Activated CD8-positive, alpha-beta memory T cell treated with anti-CD3 and anti-CD28 coated beads for 36 hours (primary cell): ENCODE data around the gene HCK. TPM values are rescaled to one million over a fixed set of nuclear protein-coding genes. Genes with fewer than 3 reads are reported as not detected.

ENCODE experiments used
- CTCF ChIA-PET: fragments of 350-600 bp; sonication (Branson Sonifier 250); formaldehyde crosslinking; loops from one replicate; lab custom pipeline; 2021; ENCODE audit warnings: antibody characterized with exemption; lab: Charles Lee
- POLR2A ChIA-PET: fragments of 350-600 bp; sonication (Branson Sonifier 250); formaldehyde crosslinking; loops from one replicate; lab custom pipeline; 2021; ENCODE audit warnings: antibody characterized with exemption; lab: Charles Lee
- total RNA-seq, 2 experiments: library from RNA; stranded (reverse); gene quantifications; one replicate each; pipeline ENCODE4 v1.2.3, GENCODE V29; 2021

Gene HCK
- total RNA-seq, 2 experiments from 2014 or later: not detected

GRCh38 chr20:32078791-32079190 lies 26.7 kb downstream of the HCK start:
- ChIA-PET CTCF (interaction anchor here (0.7 kb wide), 1 partner anchor 13 kb away, joined by 6 read pairs; no protein-coding TSS in a partner anchor), POLR2A (no interaction called here)

GRCh38 chr20:32079655-32080109 lies 27.6 kb downstream of the HCK start:
- POLR2A ChIA-PET: no interaction called here
- CTCF ChIA-PET: no interaction called here

DNA sequence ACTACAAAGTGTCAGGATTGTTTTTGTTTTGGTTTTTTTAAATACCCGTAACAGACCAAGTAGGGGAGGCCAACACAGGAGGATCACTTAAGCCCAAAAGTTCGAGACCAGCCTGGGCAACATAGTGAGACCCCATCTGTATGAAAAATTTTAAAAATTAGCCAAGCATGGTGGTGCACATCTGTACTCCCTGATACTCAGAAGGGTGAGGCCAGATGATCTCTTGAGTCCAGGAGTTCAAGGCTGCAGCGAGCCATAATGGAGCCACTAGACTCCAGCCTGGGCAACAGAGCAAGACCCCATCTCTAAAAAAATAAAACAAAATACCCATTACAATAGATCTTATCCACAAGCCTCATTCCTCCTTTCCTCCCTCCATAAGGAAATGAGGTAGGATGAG lies 28.7 kb downstream of the HCK start:
- ChIA-PET POLR2A (no interaction called here), CTCF (interaction anchor here (1.2 to 2.5 kb wide), 2 partner anchors 45 to 49 kb away, joined by 3 to 7 read pairs; no protein-coding TSS in a partner anchor)

DNA sequence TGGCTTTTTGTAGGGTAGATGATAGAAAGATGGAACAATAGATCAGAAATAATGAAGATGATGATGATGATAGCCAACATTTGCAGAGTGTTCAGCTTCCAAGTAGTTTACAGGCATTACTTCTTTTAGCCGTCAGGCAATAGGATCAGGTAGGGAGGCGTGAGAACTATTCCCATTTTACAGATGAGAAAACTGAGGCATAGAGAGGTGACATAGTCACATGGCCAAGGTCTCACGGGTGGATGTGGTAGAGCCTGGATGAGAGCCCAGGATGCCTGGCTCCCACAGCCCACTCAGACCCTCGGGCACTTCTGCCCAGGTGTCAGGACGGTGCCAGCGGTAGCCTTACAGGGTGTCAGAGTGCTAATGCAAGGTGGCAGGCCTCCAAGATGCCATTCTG lies 31.4 kb downstream of the HCK start:
- POLR2A ChIA-PET: no interaction called here
- CTCF ChIA-PET: no interaction called here

- CTCF ChIA-PET: no interaction called here
- POLR2A ChIA-PET: no interaction called here
Observed at GRCh38 chr20:32087070-32087469, 35.0 kb downstream of the HCK start.

GRCh38 chr20:32088759-32089158 lies 36.7 kb downstream of the HCK start:
- POLR2A ChIA-PET: no interaction called here
- CTCF ChIA-PET: interaction anchor here (1.3 kb wide), 1 partner anchor 54 kb away, joined by 3 read pairs; no protein-coding TSS in a partner anchor

DNA sequence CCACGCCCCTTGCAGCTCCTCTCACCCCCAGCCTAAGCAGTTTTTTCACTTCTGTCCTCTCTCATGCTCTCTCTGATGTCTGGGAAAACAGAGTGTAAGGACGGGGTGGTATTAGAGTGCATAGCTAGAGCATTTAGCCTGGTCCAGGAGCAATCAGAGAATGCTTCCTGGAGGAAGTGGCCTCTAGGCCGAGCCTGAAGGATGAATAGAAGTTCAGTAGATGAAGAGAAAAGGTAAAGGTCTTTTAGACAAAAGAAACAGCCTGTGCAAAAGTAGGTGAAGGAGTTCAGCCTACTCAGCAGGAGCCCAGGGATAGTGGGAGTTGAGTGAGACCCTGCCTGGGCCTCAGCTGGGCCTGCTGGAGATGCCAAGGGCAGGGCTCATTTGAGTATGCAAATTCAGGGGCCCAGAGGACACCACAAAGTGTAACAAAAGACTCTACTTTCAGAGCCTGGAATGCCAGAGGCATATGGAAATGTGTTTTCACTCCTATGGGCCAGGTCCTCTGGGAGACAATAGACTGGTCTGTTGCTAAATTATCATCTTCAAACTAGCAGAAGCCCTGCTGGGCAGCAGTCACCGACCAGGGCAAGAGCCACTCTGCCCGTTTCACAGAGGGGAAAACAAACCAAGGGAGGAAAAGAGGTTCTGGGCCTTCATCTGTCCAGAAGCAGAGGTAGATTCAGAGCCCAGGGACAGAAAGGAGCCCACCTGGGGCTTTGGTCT lies 37.8 kb downstream of the HCK start:
- CTCF ChIA-PET: interaction anchor here (1.3 to 3.1 kb wide), 6 partner anchors 26 to 267 kb away, joined by 3 to 11 read pairs (median 7); partner anchors contain the start of gene PDRG1
- POLR2A ChIA-PET: no interaction called here

DNA sequence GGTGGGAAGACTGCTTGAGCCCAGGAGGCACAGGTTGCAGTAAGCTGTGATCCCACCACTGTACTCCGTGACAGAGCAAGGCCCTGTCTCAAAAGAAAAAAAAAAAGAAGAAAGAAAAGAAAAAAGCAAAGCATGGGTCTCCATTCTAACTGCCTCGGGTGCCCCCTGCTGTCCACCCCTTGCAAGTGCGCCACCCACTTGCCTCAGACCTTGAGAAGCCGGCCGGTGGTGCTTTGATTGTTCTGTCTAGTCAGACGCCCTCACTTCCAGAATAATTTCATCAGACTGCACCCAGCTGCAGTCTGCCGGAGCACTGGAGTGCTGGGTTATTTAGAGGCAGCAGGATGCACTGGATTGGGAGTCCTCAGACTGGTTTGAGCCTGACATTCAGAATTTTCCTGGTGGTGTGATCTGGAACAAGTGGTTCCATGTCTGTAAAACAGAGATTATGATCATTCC lies 39.9 kb downstream of the HCK start:
- POLR2A ChIA-PET: interaction anchor here (0.6 kb wide), 1 partner anchor 34 kb away, joined by 5 read pairs; no protein-coding TSS in a partner anchor
- CTCF ChIA-PET: interaction anchor here (0.8 to 3.1 kb wide), 15 partner anchors 10 to 271 kb away, joined by 3 to 11 read pairs (median 5); partner anchors contain the start of genes PDRG1 and TM9SF4

DNA sequence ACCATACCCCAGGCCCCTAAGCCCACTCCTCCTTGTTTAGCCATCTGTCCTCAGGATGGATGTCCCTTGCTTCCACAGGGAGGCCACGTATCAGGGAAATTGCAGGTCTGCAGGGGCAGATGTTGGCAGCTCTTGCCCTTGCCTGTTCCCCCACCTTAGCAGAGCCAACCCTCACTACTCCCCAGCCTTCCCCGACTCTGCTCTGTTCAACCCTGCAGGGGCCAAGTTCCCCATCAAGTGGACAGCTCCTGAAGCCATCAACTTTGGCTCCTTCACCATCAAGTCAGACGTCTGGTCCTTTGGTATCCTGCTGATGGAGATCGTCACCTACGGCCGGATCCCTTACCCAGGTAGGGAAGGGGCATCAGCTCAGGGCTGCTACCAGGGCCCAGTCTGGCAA lies 46.7 kb downstream of the HCK start:
- POLR2A ChIA-PET: no interaction called here
- CTCF ChIA-PET: interaction anchor here (0.6 to 1.1 kb wide), 2 partner anchors 8 to 13 kb away, joined by 3 read pairs; no protein-coding TSS in a partner anchor

DNA sequence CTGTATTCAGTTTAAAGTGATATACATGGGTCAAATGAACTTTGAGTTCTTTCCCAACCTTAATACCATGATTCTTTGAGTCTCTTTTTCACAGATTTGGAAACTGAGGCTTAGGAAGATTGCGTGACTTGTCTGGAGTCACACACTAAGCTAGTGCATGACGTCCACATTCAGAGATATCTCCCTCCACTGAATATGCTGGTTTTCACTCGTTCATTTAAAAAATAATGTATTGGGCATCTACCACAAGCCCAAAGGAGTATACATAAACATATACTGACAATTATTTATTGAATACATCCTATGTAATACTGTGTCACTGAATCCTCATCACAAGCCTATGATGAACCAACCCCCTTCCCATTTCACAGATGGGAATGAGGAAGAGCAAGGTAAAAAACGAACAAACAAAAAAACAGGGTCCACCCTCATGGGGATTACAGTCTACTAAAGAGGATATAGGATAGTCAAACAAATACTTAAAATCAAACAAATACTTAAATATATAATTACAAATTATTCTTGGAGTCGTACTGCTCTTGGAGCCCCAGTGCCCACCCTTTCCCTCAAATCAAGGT lies 56.9 kb downstream of the HCK start:
- POLR2A ChIA-PET: no interaction called here
- CTCF ChIA-PET: interaction anchor here (0.9 to 1.4 kb wide), 4 partner anchors 9 to 670 kb away, joined by 3 to 5 read pairs (median 4); partner anchors contain the start of gene PDRG1

GRCh38 chr20:32109392-32110172 lies 57.5 kb downstream of the HCK start, which contains the start of gene TM9SF4:
TSS of gene TM9SF4 (plus strand) at chr20:32109714. CDS start at chr20:32109741, 27 bp downstream.
- ChIA-PET CTCF (interaction anchor here (0.9 to 1.4 kb wide), 4 partner anchors 9 to 669 kb away, joined by 3 to 5 read pairs (median 4); partner anchors contain the start of gene PDRG1), POLR2A (interaction anchor here (0.8 kb wide), 1 partner anchor 94 kb away, joined by 3 read pairs; no protein-coding TSS in a partner anchor)

GRCh38 chr20:32110173-32110704 lies 58.2 kb downstream of the HCK start:
- POLR2A ChIA-PET: interaction anchor here (0.8 kb wide), 1 partner anchor 93 kb away, joined by 3 read pairs; no protein-coding TSS in a partner anchor
- CTCF ChIA-PET: interaction anchor here (0.9 to 1.1 kb wide), 2 partner anchors 8 to 159 kb away, joined by 4 to 5 read pairs; partner anchors contain the start of gene PDRG1

GRCh38 chr20:32110727-32111126 lies 58.7 kb downstream of the HCK start:
- CTCF ChIA-PET: interaction anchor here (0.6 kb wide), 1 partner anchor 388 kb away, joined by 4 read pairs; no protein-coding TSS in a partner anchor
- POLR2A ChIA-PET: no interaction called here

DNA sequence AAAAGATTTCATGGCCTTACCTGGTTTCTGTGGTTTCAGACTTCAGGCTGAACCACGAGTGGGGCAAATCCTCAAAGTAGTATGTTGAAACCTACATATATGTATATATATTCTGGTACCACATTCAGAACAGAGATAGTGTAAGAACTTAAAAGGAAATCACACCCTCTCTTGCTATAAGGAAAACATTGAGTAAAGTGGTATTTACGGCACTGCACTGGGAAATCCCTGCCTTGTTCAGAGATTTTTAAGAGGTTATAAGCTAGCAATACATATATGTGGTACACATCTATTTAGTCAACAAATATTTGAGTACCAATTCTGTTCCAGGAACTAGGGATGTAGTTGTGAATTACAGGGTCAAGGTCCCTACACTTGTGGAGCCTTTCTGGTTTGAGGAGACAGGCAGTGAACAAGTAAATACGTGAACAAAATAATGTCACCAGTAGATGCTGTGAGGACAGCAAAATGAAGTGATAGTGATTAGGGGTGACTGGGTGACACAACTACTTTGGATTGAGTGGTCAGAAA lies 59.2 kb downstream of the HCK start:
- POLR2A ChIA-PET: no interaction called here
- CTCF ChIA-PET: interaction anchor here (0.6 kb wide), 2 partner anchors 388 to 837 kb away, joined by 3 to 4 read pairs; no protein-coding TSS in a partner anchor

GRCh38 chr20:32111753-32112152 lies 59.7 kb downstream of the HCK start:
- POLR2A ChIA-PET: no interaction called here
- CTCF ChIA-PET: interaction anchor here (0.6 to 0.9 kb wide), 3 partner anchors 13 to 836 kb away, joined by 3 read pairs; no protein-coding TSS in a partner anchor

DNA sequence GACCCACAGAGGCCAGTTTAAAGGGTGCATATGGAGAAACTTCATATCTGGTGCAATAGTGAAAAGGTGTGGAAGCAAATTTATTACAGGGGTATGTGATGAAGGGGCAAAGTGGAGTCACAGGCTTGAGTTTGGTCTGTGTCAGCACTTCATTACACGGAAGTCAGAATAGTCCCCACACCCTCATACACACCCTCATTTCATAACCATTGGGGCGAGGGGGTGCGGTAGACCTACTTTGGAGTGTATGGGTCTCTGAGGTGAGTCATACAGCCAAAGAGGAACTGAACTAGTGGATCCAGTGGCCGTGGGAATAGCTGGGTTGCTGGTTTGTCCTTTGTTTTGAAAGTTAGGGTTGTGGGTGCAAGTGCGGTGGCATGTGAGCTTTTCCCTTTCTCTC lies 60.8 kb downstream of the HCK start:
- CTCF ChIA-PET: no interaction called here

DNA sequence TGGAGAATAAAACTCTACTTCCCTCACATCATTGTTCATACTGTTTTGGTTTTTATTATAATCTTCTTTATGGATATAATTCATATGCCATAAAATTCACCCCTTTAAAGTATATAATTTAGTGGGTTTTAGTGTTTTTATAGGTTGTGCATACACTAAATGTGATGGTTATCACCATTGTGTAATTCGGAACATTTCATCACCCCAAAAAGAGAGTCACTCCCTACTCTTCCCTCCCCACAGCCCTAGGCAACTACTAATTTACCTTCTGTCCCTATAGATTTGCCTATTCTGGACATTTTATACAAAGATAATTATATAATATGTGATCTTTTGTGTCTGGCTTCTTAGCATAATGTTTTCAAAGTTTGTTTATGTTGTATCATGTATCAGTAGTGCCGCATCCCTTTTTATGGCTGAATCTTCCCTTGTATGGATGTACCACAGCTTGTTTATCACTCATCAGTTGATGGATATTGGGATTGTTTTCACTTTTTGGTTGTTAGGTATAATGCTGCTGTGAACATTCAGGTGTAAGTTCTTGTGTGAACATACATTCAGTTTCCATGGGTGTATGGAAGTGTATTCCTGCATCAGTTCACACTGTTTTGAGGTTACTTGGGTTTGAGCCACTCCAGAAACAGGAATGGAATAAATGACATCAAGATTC lies 61.7 kb downstream of the HCK start:
- ChIA-PET POLR2A (no interaction called here), CTCF (no interaction called here)

More for the DNA sequence above, 60.8 kb downstream of the HCK start:
- POLR2A ChIA-PET: interaction anchor here (0.6 kb wide), 1 partner anchor 95 kb away, joined by 4 read pairs; no protein-coding TSS in a partner anchor
